ENCODE results near the gene TMED9.

GRCh38 chr5:177546258-177546741 lies 45.7 kb upstream of the TMED9 start:
- TF ChIP-seq POLR2A (IDR thresholded peaks at IDR 0.05), result no peak
- TF ChIP-seq, protein P1, sequence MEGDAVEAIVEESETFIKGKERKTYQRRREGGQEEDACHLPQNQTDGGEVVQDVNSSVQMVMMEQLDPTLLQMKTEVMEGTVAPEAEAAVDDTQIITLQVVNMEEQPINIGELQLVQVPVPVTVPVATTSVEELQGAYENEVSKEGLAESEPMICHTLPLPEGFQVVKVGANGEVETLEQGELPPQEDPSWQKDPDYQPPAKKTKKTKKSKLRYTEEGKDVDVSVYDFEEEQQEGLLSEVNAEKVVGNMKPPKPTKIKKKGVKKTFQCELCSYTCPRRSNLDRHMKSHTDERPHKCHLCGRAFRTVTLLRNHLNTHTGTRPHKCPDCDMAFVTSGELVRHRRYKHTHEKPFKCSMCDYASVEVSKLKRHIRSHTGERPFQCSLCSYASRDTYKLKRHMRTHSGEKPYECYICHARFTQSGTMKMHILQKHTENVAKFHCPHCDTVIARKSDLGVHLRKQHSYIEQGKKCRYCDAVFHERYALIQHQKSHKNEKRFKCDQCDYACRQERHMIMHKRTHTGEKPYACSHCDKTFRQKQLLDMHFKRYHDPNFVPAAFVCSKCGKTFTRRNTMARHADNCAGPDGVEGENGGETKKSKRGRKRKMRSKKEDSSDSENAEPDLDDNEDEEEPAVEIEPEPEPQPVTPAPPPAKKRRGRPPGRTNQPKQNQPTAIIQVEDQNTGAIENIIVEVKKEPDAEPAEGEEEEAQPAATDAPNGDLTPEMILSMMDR (IDR thresholded peaks at IDR 0.05), result peak in 1 of 4 donors; percentile 7
